KMS-11 (cell line): Measurements from ENCODE around the gene CSNK2A1.

ENCODE experiments used
- H2AFZ ChIP-seq: fragments of 200-600 bp; sonication (generic); 2 replicates; pipeline ENCODE4 v1.6.1; 2016; ENCODE audit warnings: antibody characterized with exemption, mixed run types, low read depth
- H3K27ac ChIP-seq: fragments of 200-600 bp; sonication (generic); 2 replicates; pipeline ENCODE4 v1.6.1; 2016; ENCODE audit warnings: mild to moderate bottlenecking, mixed run types
- H3K27me3 ChIP-seq: fragments of 200-600 bp; sonication (generic); 2 replicates; pipeline ENCODE4 v1.6.1; 2017; ENCODE audit warnings: mild to moderate bottlenecking, low read depth, mixed run types, moderate library complexity; ENCODE audit not compliant: insufficient read depth
- H3K36me3 ChIP-seq: fragments of 200-600 bp; sonication (generic); 2 replicates; pipeline ENCODE4 v1.6.1; 2017; ENCODE audit warnings: mild to moderate bottlenecking, mixed run types; ENCODE audit not compliant: insufficient read depth
- H3K4me1 ChIP-seq: fragments of 200-600 bp; sonication (generic); 2 replicates; pipeline ENCODE4 v1.6.1; 2016; ENCODE audit warnings: mild to moderate bottlenecking, low read depth, mixed run types; ENCODE audit not compliant: poor library complexity, severe bottlenecking
- H3K4me2 ChIP-seq: fragments of 200-600 bp; sonication (generic); 2 replicates; pipeline ENCODE4 v1.7.0; 2016; ENCODE audit warnings: mild to moderate bottlenecking, mixed run types
- H3K4me3 ChIP-seq: fragments of 200-600 bp; sonication (generic); IDR thresholded peaks from 2 replicates; pipeline ENCODE4 v1.6.1; 2017; ENCODE audit warnings: low read depth, low read length, mixed read lengths; ENCODE audit not compliant: insufficient read depth
- H3K79me2 ChIP-seq: fragments of 200-600 bp; sonication (generic); 2 replicates; pipeline ENCODE4 v1.6.1; 2016; ENCODE audit warnings: low read depth, mixed run types; ENCODE audit not compliant: insufficient read depth
- H3K9ac ChIP-seq: fragments of 200-600 bp; sonication (generic); 2 replicates; pipeline ENCODE4 v1.6.1; 2016; ENCODE audit warnings: mild to moderate bottlenecking, mixed run types
- H4K20me1 ChIP-seq: fragments of 200-600 bp; sonication (generic); 2 replicates; pipeline ENCODE4 v1.6.1; 2016; ENCODE audit warnings: mild to moderate bottlenecking, mixed run types; ENCODE audit not compliant: insufficient read depth
- CTCF ChIP-seq: fragments of 200-600 bp; sonication (generic); conservative IDR thresholded peaks from 2 replicates; pipeline ENCODE4 v1.6.1; 2017; ENCODE audit warnings: low read depth, mild to moderate bottlenecking, antibody characterized with exemption, low read length, moderate library complexity, mixed read lengths

CSNK2A1 gene

DNA sequence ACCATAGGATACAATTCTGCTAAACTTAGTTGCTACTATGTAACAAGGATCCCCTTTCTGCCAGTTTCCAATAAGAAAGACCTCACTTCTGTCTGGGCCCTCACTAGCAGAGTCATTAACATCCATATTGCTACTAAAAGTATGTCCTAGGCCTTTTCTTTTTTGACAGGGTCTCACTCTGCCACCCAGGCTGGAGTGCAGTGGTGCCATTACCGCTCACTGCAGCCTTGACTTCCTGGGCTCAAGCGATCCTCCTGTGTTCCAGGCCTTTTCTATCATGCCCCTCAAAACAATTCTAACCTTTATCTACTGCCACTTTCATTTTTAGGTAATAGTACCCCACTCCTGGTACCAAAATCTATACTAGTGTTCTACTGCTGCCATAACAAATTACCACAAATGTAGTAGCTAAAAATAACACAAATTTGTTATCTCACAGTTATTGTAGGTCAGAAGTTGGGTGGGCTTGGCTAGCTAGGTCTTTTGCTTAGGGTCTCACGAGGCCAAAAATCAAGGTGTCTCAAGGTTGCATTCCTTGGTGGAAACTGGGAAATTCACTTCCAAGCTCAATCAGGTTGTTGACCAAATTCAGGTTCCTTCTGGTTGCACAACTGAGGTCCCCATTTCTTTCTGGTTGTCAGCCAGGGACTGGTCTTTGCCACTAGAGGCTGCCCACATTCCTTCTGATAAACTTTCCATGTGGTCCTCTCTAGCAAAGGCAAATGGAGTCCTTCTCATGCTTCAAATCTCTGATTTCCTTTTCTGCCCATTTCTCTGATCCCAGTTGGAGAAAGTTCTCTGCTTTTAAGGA lies 3.0 kb downstream of the CSNK2A1 start:
- H3K4me1 ChIP-seq, result peaks cover 37% of the 10 kb centered on the region
- no peaks in the 10 kb centered on the region for H3K27me3 ChIP-seq
- no peak for TF ChIP-seq CTCF
- H3K4me3 ChIP-seq, result no peak overlapping the region
- no peak overlapping the region for H3K9ac ChIP-seq
- peaks cover 80% of the 10 kb centered on the region for H3K79me2 ChIP-seq
- peaks cover 45% of the 10 kb centered on the region for H4K20me1 ChIP-seq
- H3K27ac ChIP-seq, result no peak overlapping the region
- 0 out of 2 replicates have a peak, but pooled peaks cover 6% of the 10 kb centered on the region for H3K36me3 ChIP-seq
- H3K4me2 ChIP-seq, result peak overlapping the region; percentile 75
- no peak overlapping the region for H2AFZ ChIP-seq

DNA sequence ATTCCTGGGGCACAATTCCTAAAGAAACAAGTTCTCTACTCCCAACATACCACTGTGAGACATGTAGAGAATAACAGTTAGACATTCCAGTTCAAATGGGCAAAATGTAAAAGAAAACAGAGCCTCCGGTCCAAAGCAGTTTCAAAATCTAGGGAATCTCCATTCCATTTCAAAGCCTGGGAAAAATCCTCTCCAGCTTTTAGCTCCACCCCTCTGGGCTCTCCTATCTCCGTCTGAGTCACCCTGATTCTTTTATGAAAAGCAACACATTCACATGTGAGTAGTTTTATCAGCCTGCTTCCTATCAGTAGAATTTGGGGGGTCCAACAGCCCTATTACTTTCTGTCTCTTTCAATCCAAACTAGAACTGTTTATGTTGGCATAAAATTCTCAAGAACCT lies 3.7 kb downstream of the CSNK2A1 start:
- TF ChIP-seq CTCF, result no peak
- Histone ChIP-seq H3K4me2 (no peak overlapping the region), H3K79me2 (peaks cover 87% of the 10 kb centered on the region), H4K20me1 (peaks cover 45% of the 10 kb centered on the region), H3K4me3 (no peak overlapping the region), H2AFZ (no peak overlapping the region), H3K36me3 (0 out of 2 replicates have a peak, but pooled peaks cover 6% of the 10 kb centered on the region), H3K9ac (no peak overlapping the region), H3K4me1 (peaks cover 37% of the 10 kb centered on the region), H3K27ac (no peak overlapping the region), H3K27me3 (no peaks in the 10 kb centered on the region)

DNA sequence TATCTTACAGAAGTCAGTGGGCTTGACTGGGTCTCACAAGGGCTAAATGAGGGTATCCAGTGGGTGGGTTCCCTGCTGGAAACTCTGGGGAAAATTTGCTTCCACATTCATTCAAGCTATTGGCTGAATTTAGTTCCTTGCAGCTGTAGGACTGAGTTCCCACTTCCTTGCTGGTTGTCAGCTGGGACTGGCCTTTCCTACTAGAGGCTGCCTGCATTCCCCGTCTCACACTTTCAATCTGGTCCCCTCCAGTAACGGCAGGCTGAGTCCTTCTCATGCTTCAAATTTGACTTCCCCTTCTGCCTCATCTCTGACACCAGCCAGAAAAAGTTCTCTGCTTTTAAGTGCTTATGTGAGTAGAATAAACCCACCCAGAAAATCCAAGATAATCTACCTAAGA lies 4.4 kb downstream of the CSNK2A1 start:
- Histone ChIP-seq H2AFZ (no peak overlapping the region), H3K79me2 (peaks cover 94% of the 10 kb centered on the region), H3K36me3 (0 out of 2 replicates have a peak, but pooled peaks cover 6% of the 10 kb centered on the region), H3K4me1 (peaks cover 35% of the 10 kb centered on the region), H4K20me1 (peaks cover 50% of the 10 kb centered on the region), H3K9ac (no peak overlapping the region), H3K4me2 (no peak overlapping the region), H3K27me3 (no peaks in the 10 kb centered on the region), H3K4me3 (no peak overlapping the region), H3K27ac (no peak overlapping the region)
- TF ChIP-seq CTCF, result no peak

DNA sequence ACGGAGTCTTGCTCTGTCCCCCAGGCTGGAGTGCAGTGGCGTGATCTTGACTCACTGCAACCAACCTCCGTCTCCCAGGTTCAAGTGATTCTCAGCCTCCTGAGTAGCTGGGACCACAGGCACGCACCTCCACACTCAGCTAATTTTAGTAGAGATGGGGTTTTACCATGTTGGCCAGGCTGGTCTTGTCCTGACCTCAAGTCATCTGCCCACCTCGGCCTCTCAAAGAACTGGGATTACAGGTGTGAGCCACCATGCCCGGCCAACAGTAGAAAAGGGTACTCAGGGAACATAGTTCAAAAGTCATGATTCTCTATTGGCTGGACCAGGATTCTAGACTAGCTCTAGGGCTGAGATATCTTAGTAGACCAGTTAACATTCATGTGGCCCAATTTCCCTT lies 5.6 kb downstream of the CSNK2A1 start:
- H3K27me3 ChIP-seq, result no peaks in the 10 kb centered on the region
- no peak overlapping the region for H3K4me3 ChIP-seq
- H3K27ac ChIP-seq, result no peak overlapping the region
- peaks cover 58% of the 10 kb centered on the region for H4K20me1 ChIP-seq
- peaks cover 34% of the 10 kb centered on the region for H3K4me1 ChIP-seq
- peaks cover 100% of the 10 kb centered on the region for H3K79me2 ChIP-seq
- no peak overlapping the region for H3K4me2 ChIP-seq
- no peak overlapping the region for H2AFZ ChIP-seq
- TF ChIP-seq CTCF, result no peak
- H3K9ac ChIP-seq, result no peak overlapping the region
- 0 out of 2 replicates have a peak, but pooled peaks cover 6% of the 10 kb centered on the region for H3K36me3 ChIP-seq
